SIG-M5 (cell line): Measurements from ENCODE around the gene MACROD2.

Experiments used
- DNase-seq: peaks from one replicate; lab custom pipeline; 2025; lab: John Stamatoyannopoulos, UW

MACROD2 gene

GRCh38 chr20:14877301-14878028, 882.1 kb downstream of the MACROD2 start:
- no peak for DNase-seq

- DNase-seq: no peak
These were observed 883.3 kb downstream of the MACROD2 start for GRCh38 chr20:14878676-14879019.

- no peak for DNase-seq
These were observed 883.8 kb downstream of the MACROD2 start for GRCh38 chr20:14879020-14879697.

DNA sequence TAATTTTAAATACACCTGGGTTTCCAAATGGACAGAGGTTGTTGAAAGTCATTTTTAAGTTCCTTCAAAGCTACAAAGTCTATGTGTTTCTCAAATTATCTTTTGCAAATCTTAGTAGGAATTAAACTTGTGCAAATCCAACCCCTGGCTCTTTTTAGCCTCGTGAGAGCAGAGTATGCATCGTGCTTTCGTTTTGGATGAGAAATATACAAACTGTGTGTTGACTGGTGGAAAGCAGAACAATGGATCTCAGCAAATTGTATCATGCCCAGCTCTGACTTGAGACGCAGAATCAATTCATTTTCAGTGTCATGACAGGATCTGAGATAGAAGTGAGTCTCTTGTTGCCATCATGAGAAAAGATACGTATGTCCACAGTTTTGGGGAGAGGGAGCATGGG, 884.5 kb downstream of the MACROD2 start:
- no peak for DNase-seq

- DNase-seq: no peak
These were observed 886.2 kb downstream of the MACROD2 start for GRCh38 chr20:14881518-14881917.

DNA sequence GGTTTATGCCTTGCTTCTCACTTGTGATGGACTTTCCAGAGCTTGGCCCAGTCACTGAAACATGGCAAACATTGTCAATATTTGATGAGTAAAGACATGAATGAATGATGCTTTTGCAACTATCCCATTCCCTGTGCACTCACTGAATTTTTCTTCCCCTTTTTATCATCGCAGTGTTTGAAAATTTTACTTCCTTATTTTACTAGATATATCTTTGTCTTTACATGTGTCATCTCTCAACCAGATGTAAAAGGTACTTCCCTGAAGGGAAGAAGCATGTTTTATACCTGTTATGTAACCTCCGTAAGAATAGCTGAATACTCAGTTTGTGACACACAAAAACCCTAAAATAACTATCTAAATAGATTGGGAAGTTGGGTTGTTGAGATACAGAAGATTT, 886.8 kb downstream of the MACROD2 start:
- DNase-seq: no peak

- no peak for DNase-seq
These were observed 887.5 kb downstream of the MACROD2 start for GRCh38 chr20:14882846-14883245.

DNA sequence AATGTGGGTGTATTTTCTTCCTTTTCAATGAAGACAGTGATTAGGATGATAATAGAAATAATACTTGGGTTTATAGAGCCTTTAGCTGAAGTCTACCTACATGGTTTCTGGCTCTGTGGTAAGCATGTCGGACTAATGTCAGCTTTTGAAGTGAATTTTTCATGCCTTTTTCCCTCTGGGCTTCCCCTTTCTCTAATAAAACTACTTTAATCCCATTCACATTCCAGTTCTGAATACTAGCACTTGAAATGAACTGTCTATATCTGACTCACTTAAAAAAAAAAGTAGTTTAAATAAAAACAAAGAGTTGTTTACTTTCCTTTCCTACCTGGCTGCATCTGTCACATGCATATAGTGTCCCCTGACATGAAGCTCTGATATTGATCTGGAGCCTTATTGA, 888.0 kb downstream of the MACROD2 start:
- no peak for DNase-seq

GRCh38 chr20:14885661-14886060, 890.3 kb downstream of the MACROD2 start:
- no peak for DNase-seq

DNA sequence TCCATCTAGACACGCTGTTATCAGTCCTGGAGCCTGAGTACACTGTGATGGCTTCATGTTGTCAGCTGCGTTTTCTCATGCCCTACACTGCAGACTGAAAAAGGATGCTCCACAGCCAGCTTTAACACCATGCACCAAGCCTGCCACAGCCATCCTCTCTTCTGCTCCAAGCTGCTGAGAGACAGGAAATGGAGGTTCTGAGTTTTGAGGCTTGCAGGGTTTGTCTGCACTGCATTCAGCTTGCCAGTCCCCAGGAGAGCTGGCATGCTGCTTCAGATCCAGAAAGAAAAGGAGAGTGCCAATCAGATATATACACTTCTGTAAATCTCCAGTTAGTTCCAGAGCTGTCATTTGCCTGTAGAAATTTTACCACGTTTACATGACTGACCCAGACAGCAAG, 892.8 kb downstream of the MACROD2 start:
- no peak for DNase-seq

- DNase-seq: no peak
These were observed 894.4 kb downstream of the MACROD2 start for GRCh38 chr20:14889496-14890255.

DNA sequence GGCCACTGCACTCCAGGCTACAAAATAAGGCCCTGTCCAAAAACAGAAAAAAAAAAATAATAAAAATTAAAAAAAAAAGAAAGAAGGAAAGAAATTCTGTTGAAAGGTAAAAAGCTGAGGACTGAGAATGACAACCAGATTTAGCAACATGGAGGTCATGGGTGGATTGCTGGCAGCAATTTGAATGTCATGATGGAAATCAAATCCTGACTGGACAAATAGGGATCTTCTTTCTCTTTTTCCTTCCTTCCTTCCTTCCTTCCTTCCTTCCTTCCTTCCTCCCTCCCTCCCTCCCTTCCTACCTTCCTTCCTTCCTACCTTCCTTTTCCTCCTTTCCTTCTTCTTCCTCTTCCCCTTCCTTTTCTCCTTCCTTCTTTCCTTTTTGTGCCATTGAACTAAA, 895.4 kb downstream of the MACROD2 start:
- DNase-seq: no peak

DNA sequence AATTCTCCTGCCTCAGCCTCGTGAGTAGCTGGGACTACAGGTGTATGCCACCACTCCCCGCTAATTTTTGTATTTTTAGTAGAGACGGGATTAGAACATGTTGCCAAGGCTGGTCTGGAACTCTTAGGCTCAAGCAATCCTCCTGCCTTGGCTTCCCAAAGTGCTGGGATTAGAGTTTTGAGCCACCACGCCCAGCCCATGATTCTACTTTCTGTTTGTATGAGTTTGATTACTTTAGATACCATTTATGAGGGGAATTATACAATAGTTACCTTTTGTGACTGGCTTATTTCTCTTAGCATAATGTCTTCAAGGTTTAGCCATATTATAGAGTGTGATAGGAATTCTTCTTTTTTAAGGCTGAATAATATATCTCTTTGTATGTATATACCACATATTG, 897.5 kb downstream of the MACROD2 start:
- no peak for DNase-seq

- no peak for DNase-seq
These were observed 901.3 kb downstream of the MACROD2 start for GRCh38 chr20:14896569-14896968.

DNA sequence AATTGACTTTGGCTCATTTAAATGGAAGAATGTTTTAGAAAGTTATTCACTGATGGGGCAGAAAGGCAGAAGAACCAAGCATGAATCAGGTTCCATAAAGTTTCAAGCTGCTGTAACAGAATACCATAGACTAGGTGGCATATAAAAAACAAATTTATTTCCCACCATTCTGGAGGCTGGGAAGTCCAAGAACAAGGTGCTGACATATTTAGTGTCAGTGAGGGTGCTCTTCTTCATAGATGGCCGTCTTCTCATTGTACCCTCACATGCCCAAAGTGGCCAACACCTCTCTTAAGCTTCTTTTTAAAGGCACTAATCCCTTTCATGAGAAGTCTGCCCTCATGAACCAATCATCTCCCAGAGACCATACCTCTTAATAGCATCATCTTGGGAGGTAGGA, 902.3 kb downstream of the MACROD2 start:
- no peak for DNase-seq

GRCh38 chr20:14902432-14903089, 907.2 kb downstream of the MACROD2 start:
- no peak for DNase-seq

DNA sequence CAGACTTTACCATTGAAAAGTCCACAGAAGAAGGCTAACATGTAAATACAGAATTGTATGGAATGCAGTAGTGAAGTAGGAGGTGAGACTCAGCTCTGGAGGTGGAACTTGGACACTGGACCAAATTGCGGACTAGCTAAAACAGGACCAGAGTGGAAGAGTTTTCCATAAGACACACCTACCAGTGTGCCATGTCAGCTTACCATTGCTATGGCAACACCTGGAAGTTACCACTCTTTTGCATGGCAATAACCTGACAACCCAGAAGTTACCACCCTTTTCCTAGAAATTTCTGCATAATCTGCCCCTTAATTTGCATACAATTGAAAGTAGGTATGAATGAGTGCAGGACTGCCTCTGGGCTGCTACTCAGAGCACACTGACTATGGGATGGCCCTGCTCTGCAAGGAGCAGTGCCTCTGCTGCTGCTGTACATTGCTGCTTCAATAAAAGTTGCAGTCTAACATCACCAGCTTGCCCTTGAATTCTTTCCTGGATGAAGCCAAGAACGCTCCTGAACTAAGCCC, 911.7 kb downstream of the MACROD2 start:
- no peak for DNase-seq

- no peak for DNase-seq
These were observed 914.8 kb downstream of the MACROD2 start for GRCh38 chr20:14910126-14910525.

DNA sequence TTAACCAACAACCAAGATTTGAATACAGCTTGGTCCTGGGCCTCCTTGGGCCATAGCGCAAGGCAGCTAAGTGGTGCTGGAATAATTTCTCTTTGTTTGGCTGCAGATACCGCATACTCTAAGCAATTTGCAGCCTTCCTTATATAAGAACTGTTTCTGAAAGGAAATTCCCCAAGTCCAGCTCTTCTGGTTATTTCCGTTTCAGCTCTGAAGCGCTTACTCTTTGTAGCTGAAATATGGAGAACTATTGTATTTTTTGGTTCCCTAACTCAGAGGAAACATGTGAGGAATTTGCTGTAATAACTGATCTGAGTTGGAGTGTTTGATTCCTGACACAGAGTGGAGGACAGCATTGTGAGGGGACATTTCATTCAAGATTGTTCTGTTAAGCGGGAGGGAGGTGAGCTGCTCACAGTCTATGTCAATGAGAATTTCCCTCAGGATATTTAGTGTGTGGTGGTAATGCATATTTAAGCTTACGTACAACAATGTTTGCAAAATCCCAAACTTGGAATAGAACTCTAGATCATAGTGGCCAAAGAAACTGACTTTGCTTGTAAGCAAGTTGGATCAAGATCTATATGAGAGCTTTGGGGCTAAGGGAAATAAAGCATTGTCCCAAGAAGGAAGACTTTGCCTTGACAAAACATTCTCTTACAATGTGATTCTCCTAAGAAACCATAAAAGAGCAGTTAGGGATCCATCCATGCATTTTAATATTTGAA, 918.7 kb downstream of the MACROD2 start:
- no peak for DNase-seq

- DNase-seq: no peak
These were observed 919.3 kb downstream of the MACROD2 start for GRCh38 chr20:14914633-14915032.

DNA sequence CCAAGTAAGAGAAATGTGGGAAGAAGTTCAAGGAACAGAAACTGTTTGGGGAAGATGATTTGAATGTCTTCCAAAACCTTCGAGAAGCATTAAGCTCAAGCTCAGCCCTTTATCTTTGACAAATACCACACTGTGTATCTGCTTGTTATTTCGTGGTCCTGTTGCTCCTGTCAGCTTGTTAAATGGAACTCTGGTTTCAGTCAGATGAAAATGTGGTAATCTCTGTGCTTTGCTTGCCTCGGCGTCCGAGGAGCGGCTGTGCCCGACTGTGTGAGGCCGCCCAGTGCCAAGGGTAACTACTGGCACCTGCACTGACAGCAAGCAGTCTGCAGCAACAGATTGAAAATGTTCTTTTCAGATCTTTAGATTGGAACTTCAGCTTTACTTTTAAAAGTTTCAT, 920.0 kb downstream of the MACROD2 start:
- no peak for DNase-seq
